ENCODE data around the gene AGMO.

GRCh38 chr7:15341817-15342216 is 220.0 kb downstream of the AGMO start:
- TF ChIP-seq POLR2AphosphoS5 (IDR thresholded peaks at IDR 0.05; ENCODE audit: low read depth) (no peak), STAT1 (IDR thresholded peaks at IDR 0.05; ENCODE audit: unreplicated experiment) (no peak), EZH2 (IDR thresholded peaks at IDR 0.05; ENCODE audit: low read depth, unreplicated experiment) (no peak), EZH2phosphoT487 (IDR thresholded peaks at IDR 0.05; ENCODE audit: unreplicated experiment) (no peak)
- TF ChIP-seq, protein P1, sequence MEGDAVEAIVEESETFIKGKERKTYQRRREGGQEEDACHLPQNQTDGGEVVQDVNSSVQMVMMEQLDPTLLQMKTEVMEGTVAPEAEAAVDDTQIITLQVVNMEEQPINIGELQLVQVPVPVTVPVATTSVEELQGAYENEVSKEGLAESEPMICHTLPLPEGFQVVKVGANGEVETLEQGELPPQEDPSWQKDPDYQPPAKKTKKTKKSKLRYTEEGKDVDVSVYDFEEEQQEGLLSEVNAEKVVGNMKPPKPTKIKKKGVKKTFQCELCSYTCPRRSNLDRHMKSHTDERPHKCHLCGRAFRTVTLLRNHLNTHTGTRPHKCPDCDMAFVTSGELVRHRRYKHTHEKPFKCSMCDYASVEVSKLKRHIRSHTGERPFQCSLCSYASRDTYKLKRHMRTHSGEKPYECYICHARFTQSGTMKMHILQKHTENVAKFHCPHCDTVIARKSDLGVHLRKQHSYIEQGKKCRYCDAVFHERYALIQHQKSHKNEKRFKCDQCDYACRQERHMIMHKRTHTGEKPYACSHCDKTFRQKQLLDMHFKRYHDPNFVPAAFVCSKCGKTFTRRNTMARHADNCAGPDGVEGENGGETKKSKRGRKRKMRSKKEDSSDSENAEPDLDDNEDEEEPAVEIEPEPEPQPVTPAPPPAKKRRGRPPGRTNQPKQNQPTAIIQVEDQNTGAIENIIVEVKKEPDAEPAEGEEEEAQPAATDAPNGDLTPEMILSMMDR (conservative IDR thresholded peaks at IDR 0.05; ENCODE audit: low read depth in 2 of 2) = no peak
- TF ChIP-seq, protein P2, sequence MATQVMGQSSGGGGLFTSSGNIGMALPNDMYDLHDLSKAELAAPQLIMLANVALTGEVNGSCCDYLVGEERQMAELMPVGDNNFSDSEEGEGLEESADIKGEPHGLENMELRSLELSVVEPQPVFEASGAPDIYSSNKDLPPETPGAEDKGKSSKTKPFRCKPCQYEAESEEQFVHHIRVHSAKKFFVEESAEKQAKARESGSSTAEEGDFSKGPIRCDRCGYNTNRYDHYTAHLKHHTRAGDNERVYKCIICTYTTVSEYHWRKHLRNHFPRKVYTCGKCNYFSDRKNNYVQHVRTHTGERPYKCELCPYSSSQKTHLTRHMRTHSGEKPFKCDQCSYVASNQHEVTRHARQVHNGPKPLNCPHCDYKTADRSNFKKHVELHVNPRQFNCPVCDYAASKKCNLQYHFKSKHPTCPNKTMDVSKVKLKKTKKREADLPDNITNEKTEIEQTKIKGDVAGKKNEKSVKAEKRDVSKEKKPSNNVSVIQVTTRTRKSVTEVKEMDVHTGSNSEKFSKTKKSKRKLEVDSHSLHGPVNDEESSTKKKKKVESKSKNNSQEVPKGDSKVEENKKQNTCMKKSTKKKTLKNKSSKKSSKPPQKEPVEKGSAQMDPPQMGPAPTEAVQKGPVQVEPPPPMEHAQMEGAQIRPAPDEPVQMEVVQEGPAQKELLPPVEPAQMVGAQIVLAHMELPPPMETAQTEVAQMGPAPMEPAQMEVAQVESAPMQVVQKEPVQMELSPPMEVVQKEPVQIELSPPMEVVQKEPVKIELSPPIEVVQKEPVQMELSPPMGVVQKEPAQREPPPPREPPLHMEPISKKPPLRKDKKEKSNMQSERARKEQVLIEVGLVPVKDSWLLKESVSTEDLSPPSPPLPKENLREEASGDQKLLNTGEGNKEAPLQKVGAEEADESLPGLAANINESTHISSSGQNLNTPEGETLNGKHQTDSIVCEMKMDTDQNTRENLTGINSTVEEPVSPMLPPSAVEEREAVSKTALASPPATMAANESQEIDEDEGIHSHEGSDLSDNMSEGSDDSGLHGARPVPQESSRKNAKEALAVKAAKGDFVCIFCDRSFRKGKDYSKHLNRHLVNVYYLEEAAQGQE (IDR thresholded peaks at IDR 0.05; ENCODE audit: unreplicated experiment) = no peak
